ENCODE data around the gene DGKG.

DNA sequence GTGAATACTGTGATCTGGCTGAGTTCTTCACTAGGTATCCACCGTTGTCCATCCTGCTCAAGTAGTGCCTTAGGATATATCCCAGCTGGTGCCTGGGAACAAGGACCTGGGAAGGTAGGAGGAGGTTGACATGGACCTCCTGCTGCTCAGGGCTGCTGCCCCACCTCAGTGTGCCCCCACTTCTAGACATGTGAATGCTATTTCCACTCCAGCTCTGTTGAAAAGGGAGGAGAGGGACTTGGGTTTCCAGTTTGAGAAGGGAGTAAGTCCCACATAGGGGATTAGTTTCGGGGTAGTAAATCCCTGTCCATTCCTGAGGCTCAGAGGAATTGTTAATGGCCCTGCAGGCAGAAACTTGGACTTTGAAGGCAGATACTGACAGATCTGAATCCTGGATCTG lies 220.2 kb downstream of the DGKG start:
- TF ChIP-seq, protein P1, sequence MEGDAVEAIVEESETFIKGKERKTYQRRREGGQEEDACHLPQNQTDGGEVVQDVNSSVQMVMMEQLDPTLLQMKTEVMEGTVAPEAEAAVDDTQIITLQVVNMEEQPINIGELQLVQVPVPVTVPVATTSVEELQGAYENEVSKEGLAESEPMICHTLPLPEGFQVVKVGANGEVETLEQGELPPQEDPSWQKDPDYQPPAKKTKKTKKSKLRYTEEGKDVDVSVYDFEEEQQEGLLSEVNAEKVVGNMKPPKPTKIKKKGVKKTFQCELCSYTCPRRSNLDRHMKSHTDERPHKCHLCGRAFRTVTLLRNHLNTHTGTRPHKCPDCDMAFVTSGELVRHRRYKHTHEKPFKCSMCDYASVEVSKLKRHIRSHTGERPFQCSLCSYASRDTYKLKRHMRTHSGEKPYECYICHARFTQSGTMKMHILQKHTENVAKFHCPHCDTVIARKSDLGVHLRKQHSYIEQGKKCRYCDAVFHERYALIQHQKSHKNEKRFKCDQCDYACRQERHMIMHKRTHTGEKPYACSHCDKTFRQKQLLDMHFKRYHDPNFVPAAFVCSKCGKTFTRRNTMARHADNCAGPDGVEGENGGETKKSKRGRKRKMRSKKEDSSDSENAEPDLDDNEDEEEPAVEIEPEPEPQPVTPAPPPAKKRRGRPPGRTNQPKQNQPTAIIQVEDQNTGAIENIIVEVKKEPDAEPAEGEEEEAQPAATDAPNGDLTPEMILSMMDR (IDR thresholded peaks at IDR 0.05) = no peak
- TF ChIP-seq EZH2 (IDR thresholded peaks at IDR 0.05; ENCODE audit: borderline replicate concordance, insufficient read depth, low read depth, low read length, poor library complexity, severe bottlenecking) = no peak

All from B cell (primary cell).